Vagina (tissue), 2 donors: ENCODE measurements around the gene IPO5.

Experiments
- POLR2A ChIP-seq, 2 donors: fragments of 450-650 bp; IDR thresholded peaks; one replicate each; pipeline ENCODE4 v1.6.1; 2017; ENCODE audit warnings: antibody characterized with exemption in 2 of 2, mild to moderate bottlenecking in 2 of 2, moderate library complexity in 2 of 2
- TF ChIP-seq, protein P1 (sequence below), 3 experiments: fragments of 450-650 bp in 2 of 3; fragments of 200-600 bp in 1 of 3; sonication (generic) in 1 of 3; IDR thresholded peaks; one replicate each; pipeline ENCODE4 v1.5.1; 2017 to 2019; ENCODE audit warnings: antibody characterized with exemption in 3 of 3, mild to moderate bottlenecking in 2 of 3, moderate library complexity in 2 of 3

DNA sequence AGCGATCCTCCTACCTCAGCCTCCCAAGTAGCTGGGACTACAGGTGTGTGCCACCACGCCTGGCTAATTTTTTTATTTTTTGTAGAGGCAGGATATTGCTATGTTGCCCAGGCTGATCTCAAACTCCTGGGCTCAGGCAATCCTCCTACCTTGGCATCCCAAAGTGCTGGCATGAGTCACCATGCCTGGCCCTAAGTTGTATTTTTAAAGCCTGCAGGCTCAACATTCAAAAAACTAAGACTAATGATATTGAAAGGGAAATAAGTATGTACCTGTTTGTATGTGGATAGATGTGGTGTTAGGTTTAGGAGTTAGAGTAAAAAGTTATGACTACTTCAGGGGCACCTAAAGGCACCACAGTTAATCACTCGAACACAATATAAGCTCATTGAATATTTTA is 5.4 kb upstream of the IPO5 start:
- TF ChIP-seq, protein P1, sequence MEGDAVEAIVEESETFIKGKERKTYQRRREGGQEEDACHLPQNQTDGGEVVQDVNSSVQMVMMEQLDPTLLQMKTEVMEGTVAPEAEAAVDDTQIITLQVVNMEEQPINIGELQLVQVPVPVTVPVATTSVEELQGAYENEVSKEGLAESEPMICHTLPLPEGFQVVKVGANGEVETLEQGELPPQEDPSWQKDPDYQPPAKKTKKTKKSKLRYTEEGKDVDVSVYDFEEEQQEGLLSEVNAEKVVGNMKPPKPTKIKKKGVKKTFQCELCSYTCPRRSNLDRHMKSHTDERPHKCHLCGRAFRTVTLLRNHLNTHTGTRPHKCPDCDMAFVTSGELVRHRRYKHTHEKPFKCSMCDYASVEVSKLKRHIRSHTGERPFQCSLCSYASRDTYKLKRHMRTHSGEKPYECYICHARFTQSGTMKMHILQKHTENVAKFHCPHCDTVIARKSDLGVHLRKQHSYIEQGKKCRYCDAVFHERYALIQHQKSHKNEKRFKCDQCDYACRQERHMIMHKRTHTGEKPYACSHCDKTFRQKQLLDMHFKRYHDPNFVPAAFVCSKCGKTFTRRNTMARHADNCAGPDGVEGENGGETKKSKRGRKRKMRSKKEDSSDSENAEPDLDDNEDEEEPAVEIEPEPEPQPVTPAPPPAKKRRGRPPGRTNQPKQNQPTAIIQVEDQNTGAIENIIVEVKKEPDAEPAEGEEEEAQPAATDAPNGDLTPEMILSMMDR (IDR thresholded peaks at IDR 0.05) = no peak
- TF ChIP-seq POLR2A (IDR thresholded peaks at IDR 0.05) = no peak
